ENCODE measurements around the gene IL9R.

The IL9R gene, protein sequence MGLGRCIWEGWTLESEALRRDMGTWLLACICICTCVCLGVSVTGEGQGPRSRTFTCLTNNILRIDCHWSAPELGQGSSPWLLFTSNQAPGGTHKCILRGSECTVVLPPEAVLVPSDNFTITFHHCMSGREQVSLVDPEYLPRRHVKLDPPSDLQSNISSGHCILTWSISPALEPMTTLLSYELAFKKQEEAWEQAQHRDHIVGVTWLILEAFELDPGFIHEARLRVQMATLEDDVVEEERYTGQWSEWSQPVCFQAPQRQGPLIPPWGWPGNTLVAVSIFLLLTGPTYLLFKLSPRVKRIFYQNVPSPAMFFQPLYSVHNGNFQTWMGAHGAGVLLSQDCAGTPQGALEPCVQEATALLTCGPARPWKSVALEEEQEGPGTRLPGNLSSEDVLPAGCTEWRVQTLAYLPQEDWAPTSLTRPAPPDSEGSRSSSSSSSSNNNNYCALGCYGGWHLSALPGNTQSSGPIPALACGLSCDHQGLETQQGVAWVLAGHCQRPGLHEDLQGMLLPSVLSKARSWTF

DNA sequence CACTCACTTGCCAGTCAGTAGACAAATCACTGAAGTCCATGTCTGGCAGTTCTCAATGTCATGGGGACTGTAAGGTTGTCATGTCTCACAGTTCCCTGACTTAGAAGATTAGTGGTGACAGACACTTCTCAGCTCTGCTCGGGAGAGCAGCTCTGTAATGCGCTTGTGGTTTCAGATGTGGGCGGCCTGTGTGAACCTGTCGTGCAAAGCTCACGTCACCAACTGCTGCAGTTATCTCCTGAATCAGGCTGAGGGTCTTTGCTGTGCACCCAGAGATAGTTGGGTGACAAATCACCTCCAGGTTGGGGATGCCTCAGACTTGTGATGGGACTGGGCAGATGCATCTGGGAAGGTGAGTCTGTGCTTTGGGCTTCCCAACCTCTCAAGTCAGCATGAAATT lies at the start of gene IL9R:
Gene IL9R (plus strand): TSS at position 261 of the 400 bp plus-strand sequence. CDS start 64 bp downstream, at position 325.
- no peak within 1 kb of the TSS for H3K4me3 ChIP-seq (ENCODE audit: control insufficient read depth, low read depth, low read length)
- no peak for DNase-seq (ENCODE audit: low read depth)
- TF ChIP-seq, protein P1, sequence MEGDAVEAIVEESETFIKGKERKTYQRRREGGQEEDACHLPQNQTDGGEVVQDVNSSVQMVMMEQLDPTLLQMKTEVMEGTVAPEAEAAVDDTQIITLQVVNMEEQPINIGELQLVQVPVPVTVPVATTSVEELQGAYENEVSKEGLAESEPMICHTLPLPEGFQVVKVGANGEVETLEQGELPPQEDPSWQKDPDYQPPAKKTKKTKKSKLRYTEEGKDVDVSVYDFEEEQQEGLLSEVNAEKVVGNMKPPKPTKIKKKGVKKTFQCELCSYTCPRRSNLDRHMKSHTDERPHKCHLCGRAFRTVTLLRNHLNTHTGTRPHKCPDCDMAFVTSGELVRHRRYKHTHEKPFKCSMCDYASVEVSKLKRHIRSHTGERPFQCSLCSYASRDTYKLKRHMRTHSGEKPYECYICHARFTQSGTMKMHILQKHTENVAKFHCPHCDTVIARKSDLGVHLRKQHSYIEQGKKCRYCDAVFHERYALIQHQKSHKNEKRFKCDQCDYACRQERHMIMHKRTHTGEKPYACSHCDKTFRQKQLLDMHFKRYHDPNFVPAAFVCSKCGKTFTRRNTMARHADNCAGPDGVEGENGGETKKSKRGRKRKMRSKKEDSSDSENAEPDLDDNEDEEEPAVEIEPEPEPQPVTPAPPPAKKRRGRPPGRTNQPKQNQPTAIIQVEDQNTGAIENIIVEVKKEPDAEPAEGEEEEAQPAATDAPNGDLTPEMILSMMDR (conservative IDR thresholded peaks at IDR 0.05; ENCODE audit: control insufficient read depth, insufficient read depth, low read depth, low read length) = no peak

DNA sequence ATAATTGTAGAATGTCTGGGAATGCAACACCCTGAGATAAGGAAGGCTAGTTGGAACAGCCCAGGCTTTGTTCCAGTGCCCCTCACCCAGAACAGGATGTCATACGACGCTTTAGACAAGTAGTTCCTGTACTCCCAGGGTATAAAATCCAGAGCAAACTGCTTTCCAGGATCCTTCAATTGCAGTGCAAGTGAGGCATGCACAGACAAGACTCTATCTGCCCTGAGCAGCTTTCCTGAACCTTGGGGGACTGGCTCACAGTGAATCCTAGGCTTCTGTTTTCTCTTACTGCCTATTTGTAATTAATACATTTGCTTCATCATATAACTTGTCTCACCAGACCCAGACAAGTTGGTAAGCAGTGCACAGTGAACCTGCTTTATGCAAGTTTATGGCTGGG lies 48.4 kb upstream of the IL9R start:
- TF ChIP-seq, protein P1 (conservative IDR thresholded peaks at IDR 0.05; ENCODE audit: control insufficient read depth, insufficient read depth, low read depth, low read length) = no peak
- no peak for DNase-seq (ENCODE audit: low read depth)
- H3K4me3 ChIP-seq (ENCODE audit: control insufficient read depth, low read depth, low read length) = no peak overlapping the region

DNA sequence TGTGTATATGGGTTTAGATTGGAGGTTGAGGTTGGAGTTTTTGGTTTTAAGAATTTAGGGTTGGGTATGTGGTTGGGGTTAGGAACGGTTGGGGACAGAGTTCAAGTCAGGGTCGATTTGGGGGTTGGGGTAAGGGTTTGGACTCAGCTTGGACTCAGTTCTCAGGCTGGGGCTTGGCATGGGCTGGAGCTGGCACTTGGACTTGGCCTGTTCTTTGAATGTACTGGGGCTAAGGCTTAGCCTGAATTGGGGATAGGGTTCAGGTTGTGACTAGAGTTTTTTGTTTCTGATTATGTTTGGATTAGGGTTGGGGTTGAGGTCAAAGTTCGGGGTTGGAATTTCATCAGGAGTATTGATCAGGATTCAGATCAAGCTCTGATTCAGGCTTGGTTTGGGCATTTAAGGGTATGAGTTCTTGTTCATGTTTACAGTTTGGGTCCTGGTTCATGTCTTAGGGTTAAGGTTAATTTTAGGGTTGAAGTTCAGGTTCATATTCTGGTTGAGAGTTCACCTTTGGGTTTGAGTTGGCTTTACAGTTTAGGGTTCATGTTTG lies 46.2 kb upstream of the IL9R start:
- TF ChIP-seq, protein P1 (conservative IDR thresholded peaks at IDR 0.05; ENCODE audit: control insufficient read depth, insufficient read depth, low read depth, low read length) = no peak
- no peak for DNase-seq (ENCODE audit: low read depth)
- no peak overlapping the region for H3K4me3 ChIP-seq (ENCODE audit: control insufficient read depth, low read depth, low read length)

DNA sequence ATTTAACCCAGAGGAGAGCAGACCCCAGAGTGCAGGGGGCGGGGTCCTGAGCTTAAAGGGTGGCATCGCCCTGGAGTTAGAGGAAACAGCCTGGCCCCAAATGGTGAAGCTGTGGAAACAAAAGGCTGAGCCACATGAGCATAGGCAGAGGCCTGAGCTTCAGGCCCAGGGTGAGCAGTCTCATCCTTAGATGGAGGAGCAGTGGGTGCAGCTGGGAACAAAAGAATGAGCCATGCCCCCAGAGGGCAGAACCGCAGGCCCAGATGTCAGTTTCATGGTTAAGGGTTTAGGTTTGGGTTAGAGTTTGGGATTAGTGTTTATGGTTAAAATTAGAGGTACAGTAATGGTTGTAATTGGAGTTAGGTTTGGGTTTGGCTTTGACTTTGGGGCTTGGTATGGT lies 44.4 kb upstream of the IL9R start:
- TF ChIP-seq, protein P1 (conservative IDR thresholded peaks at IDR 0.05; ENCODE audit: control insufficient read depth, insufficient read depth, low read depth, low read length) = no peak
- H3K4me3 ChIP-seq (ENCODE audit: control insufficient read depth, low read depth, low read length) = no peak overlapping the region
- no peak for DNase-seq (ENCODE audit: low read depth)

DNA sequence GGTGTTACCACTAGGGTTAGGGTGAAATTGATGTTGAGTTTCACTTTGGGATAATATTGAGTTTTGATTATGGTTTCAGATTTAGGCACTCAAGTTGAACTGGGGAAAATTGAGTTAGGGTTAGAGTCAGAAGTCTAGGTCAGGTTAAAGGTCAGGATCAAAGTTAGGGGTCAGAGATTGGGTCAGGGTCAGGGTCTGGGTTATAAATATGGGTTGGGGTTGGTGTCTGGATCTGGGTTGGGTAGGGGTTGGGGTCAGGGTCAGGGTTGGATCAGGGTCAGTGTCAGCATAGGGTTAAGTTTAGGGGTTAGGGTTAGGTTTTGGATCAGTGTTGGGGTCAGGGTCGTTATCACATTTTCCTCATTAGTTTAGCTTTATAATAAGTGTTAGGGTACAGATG lies 42.7 kb upstream of the IL9R start:
- DNase-seq (ENCODE audit: low read depth) = no peak
- H3K4me3 ChIP-seq (ENCODE audit: control insufficient read depth, low read depth, low read length) = no peak overlapping the region
- TF ChIP-seq, protein P1 (conservative IDR thresholded peaks at IDR 0.05; ENCODE audit: control insufficient read depth, insufficient read depth, low read depth, low read length) = no peak

DNA sequence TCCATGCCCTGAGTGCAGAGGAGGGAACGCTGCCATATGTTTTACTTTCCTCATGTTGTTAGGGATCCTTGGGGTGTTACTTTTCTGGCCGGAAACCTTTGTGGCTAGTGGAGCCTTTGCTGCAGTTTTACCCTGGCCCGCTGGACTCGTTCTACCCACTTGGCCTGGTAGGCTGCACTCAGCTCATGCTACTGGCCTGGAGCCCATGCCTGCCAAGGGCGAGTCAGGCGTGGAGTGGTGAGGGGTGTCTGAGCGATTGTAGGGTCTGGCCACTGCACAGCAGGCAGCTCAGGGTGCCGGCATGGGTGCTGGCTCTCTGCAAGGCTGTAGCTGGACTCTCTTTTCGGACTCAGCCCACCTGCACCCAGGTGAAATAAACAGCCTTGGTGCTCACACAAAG lies 41.4 kb upstream of the IL9R start:
- no peak for DNase-seq (ENCODE audit: low read depth)
- no peak overlapping the region for H3K4me3 ChIP-seq (ENCODE audit: control insufficient read depth, low read depth, low read length)
- TF ChIP-seq, protein P1 (conservative IDR thresholded peaks at IDR 0.05; ENCODE audit: control insufficient read depth, insufficient read depth, low read depth, low read length) = no peak

Data from fibroblast of mammary gland (primary cell).